ENCODE measurements around the gene GAMT.
A peak's percentile ranks its signal among the peaks of the same experiment; 100 is the strongest.

GAMT gene

DNA sequence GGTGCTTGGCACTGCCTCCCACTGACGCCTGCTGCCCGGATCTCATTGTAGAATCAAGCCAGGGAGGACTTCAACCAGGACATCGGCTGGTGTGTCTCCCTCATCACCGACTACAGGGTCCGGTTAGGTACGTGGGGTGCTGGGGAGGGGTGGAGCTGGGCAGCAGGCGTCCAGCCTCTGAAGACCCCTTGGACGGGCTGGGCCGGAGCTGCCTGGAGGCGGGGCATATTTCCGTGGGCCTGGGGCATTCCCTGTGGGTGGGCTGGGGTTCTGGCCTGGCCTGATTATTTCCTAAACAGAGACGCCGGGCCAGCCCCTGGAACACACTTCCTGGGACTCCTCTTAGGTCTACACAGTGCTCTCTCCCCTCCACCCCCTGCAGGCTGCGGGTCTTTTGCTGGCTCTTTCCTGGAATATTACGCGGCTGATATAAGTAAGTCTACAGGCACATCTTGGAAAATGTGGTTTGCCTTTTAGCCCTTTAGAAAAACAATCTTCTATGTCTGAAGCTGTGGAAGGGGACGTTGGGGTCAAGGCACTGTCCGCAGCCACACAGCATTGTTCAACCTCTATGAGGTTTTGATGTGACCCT lies 32.0 kb downstream of the GAMT start:
- no peak for DNase-seq
- H3K4me3 ChIP-seq (ENCODE audit: low read depth, low read length) = no peak overlapping the region
- TF ChIP-seq, protein P1, sequence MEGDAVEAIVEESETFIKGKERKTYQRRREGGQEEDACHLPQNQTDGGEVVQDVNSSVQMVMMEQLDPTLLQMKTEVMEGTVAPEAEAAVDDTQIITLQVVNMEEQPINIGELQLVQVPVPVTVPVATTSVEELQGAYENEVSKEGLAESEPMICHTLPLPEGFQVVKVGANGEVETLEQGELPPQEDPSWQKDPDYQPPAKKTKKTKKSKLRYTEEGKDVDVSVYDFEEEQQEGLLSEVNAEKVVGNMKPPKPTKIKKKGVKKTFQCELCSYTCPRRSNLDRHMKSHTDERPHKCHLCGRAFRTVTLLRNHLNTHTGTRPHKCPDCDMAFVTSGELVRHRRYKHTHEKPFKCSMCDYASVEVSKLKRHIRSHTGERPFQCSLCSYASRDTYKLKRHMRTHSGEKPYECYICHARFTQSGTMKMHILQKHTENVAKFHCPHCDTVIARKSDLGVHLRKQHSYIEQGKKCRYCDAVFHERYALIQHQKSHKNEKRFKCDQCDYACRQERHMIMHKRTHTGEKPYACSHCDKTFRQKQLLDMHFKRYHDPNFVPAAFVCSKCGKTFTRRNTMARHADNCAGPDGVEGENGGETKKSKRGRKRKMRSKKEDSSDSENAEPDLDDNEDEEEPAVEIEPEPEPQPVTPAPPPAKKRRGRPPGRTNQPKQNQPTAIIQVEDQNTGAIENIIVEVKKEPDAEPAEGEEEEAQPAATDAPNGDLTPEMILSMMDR (IDR thresholded peaks at IDR 0.05; ENCODE audit: low read depth, low read length, missing control alignments) = no peak
- in situ Hi-C loops (cut with HindIII; ENCODE audit: low pct_ligation_motif_present, low sequenced_read_pairs) = no loop called here
- H3K27me3 ChIP-seq (replicated peaks) = no peaks in the 10 kb centered on the region
- H3K36me3 ChIP-seq (replicated peaks) = peaks cover 63% of the 10 kb centered on the region
- H3K27ac ChIP-seq = no peak overlapping the region

DNA sequence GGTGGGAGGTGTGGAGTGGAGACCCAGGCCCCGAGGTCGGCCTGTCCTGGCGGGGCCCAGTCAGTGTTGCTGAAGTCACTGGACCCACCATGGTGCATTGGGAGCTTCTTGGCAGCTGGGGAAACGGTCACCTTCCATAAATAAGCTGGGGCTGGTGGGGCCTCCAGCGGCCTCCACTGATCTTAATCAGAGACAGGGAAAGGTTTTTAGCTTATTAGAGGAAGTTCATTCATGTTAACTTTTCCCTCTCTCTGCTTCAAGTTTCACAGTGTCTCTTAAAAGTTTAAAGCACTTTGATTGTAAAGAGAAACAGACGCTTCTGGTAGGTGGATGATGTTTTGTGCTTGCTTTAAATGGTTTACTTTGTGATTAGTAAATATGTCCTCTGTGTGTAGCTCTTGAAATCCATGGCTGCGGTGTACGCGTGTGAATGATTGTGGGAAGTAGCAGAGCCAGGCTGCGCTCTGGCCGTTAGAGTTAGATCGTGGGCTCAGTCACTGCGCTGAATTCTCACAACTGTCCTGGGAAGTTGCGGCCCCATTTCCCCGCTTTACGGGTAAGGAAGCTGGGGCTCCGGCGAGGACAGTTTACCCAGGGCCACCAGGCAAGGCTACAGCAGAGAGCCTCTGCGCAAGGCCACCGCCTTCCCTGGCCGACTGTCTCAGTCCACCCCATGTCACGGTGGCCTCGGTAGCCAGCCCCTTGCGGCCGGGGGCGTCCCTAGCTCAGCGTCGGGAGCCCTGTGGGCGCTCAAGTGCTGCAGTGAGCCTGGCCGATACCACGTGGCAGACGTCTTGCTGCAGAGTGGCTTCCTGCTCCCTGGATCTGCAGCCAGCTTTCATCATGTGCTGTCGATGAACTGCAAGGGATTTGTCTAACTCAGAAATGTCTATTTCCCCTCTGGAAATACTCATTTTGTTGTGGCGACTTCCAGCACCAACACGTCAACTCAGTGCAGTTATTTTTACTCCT lies 34.2 kb downstream of the GAMT start:
- Histone ChIP-seq H3K36me3 (replicated peaks) (peaks cover 62% of the 10 kb centered on the region), H3K27ac (no peak overlapping the region)
- TF ChIP-seq, protein P1 (IDR thresholded peaks at IDR 0.05; ENCODE audit: low read depth, low read length, missing control alignments) = no peak

DNA sequence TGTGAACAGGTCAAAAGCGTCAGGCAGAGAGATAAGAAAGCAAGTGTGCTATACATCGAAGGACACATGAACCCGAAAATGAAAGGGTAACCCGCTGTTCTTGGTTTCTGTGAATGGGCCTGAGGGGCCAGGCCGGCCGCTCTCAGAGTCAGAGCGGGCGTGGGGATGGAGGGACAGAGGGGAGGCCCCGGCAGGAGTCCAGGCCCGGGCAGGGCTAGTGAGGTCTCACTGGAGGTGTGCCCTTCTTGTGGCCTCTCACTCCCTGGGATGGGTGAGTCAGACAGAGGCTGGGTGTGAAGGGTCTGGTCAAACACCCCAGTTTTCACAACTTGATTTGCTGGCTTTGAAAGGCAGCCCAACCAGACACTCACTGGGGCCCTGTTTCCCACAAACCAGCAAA lies 35.0 kb downstream of the GAMT start:
- Histone ChIP-seq H3K27ac (no peak overlapping the region), H3K36me3 (replicated peaks) (peaks cover 61% of the 10 kb centered on the region), H3K4me3 (ENCODE audit: low read depth, low read length) (no peak overlapping the region), H3K27me3 (replicated peaks) (no peaks in the 10 kb centered on the region)
- DNase-seq = no peak
- in situ Hi-C loops (cut with HindIII; ENCODE audit: low pct_ligation_motif_present, low sequenced_read_pairs) = no loop called here
- TF ChIP-seq, protein P1 (IDR thresholded peaks at IDR 0.05; ENCODE audit: low read depth, low read length, missing control alignments) = no peak

More for the DNA sequence above, 34.2 kb downstream of the GAMT start:
- no peak overlapping the region for H3K4me3 ChIP-seq (ENCODE audit: low read depth, low read length)
- no peak for DNase-seq
- H3K27me3 ChIP-seq (replicated peaks) = no peaks in the 10 kb centered on the region
- in situ Hi-C loops (cut with HindIII; ENCODE audit: low pct_ligation_motif_present, low sequenced_read_pairs) = no loop called here

DNA sequence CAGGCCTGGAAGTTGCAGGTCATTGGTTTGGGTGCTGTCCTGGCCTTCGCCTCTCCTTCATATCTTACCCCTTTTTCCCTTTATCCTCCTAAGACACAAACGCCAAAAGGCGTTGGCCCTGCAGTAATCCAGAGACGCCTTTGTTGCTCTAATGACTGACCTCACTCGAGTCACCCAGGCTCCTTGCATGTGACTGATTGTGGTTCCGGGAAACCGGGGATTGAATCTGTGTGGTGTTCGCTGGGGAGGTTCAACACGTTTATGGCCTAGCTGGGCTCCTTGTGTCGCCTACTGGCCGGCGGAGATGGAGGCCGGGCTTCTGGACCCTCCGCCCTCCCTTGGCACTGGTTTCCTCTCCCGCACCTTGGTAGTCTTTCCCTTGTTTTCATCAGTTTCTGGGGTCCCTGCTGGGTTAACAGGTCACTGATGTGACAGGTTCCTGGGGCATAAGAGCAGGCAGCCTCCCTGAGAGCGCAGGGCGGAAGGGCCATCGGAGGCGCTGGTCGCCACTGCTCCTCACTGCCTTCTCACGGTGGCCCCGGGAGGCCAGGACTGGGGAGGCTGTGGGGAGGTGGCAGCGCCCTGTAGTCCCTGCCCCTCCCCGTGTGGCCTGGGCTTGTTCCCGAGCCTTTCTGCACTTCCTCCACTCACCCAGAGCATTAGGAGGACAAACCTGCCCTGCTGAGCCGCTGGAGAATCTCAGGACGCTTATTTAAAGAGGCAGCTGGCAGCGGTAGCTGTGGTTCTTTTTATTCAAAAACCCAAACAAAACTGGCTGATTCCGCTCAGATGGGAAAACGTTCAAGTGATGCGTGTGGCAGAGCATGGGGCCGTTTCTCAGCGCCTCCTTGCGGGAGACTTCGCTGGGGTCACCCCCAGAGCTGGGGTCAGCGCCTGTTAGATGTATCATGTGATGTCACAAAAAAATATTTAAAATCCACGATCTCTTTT lies 35.7 kb downstream of the GAMT start:
- DNase-seq = no peak
- peaks cover 54% of the 10 kb centered on the region for H3K36me3 ChIP-seq (replicated peaks)
- H3K27me3 ChIP-seq (replicated peaks) = no peaks in the 10 kb centered on the region
- TF ChIP-seq, protein P1 (IDR thresholded peaks at IDR 0.05; ENCODE audit: low read depth, low read length, missing control alignments) = no peak
- H3K27ac ChIP-seq = no peak overlapping the region
- in situ Hi-C loops (cut with HindIII; ENCODE audit: low pct_ligation_motif_present, low sequenced_read_pairs) = no loop called here
- no peak overlapping the region for H3K4me3 ChIP-seq (ENCODE audit: low read depth, low read length)

DNA sequence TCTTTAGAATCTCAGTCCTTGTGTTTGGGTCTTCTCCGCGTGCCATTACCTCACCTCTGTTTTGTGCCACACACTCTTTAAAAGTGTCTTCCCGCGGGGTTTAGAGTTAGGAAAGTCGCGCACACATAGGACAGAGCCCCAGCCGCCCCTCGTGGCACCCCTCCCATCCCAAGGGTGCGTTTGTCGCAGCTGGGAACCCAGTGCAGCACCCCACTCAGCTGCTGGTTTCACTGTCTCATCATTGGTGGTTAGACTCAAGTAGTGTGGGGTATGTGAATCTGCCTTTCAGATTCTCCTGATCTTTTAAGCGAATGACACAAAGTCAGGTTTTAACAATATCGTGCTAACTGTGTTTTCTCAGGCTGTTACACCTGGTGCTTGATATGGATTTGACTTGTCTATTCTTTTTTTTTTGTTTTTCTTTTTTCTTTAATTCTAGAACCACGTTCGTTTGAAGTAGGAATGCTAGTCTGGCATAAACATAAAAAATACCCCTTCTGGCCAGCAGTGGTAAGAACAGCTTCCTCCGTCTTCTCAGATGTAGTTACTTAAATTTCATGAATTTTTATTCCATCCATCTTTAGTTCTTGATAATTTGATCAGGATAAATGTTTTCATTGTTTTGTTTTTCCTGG lies 37.2 kb downstream of the GAMT start:
- H3K4me3 ChIP-seq (ENCODE audit: low read depth, low read length) = no peak overlapping the region
- in situ Hi-C loops (cut with HindIII; ENCODE audit: low pct_ligation_motif_present, low sequenced_read_pairs) = no loop called here
- TF ChIP-seq, protein P1 (IDR thresholded peaks at IDR 0.05; ENCODE audit: low read depth, low read length, missing control alignments) = peak; percentile 45
- no peaks in the 10 kb centered on the region for H3K27me3 ChIP-seq (replicated peaks)
- no peak overlapping the region for H3K27ac ChIP-seq
- H3K36me3 ChIP-seq (replicated peaks) = peaks cover 51% of the 10 kb centered on the region
- DNase-seq = no peak

Data from brain microvascular endothelial cell (primary cell).